ENCODE measurements around the gene CYP17A1. TPM values are rescaled to one million over a fixed set of nuclear protein-coding genes. Genes with fewer than 3 reads are reported as not detected.
A peak's percentile ranks its signal among the peaks of the same experiment; 100 is the strongest.
"Not testable (repeated sequence)": the region's sequence is repeated elsewhere in the genome, so short reads cannot be mapped to it uniquely, and the experiment has no call there.

The CYP17A1 gene
- total RNA-seq, 1 donor from 2014 or later, result not detected

DNA sequence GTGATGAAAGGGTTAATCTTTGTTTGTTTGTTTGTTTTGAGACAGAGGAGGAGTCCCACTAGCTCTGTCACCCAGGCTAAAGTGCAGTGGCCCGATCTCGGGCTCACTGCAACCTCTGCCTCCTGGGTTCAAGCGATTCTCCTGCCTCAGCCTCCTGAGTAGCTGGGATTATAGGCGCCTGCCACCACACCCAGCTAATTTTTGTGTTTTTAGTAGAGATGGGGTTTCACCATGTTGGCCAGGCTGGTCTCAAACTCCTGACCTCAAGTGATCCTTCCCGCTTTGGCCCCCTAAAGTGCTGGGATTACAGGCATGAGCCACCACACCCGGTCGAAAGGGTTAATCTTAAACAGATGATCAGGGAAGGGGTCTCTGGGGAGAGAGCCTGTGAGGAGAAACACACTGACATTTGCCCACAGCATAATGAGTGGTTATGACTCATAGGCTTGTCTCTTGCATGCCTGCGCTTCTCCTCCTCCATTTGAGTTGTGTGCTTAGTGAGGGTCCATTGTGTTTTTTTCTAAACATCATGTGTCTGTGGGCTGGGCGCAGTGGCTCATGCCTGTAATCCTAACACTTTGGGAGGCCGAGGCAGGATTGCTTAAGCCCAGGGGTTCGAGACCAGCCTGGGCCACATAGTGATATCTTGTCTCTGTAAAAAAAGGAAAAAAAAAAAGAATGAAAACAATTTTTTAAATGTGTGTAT lies 18.7 kb upstream of the CYP17A1 start:
- Mint-ChIP-seq H3K4me3 (ENCODE audit: low read depth) (peak overlapping the region; percentile 41), H3K4me1 (ENCODE audit: low read depth) (peaks cover 16% of the 10 kb centered on the region)
- H3K27me3 Mint-ChIP-seq (ENCODE audit: low read depth); intact Hi-C loops (cut with micrococcal nuclease); H3K27ac Mint-ChIP-seq; H3K36me3 Mint-ChIP-seq (ENCODE audit: low read depth); H3K9me3 Mint-ChIP-seq; DNase-seq (ENCODE audit: low spot score): not testable (repeated sequence)

GRCh38 chr10:102853237-102853636 lies 16.0 kb upstream of the CYP17A1 start:
- intact Hi-C loops (cut with micrococcal nuclease); DNase-seq (ENCODE audit: low spot score); H3K9me3 Mint-ChIP-seq; H3K27me3 Mint-ChIP-seq (ENCODE audit: low read depth); H3K36me3 Mint-ChIP-seq (ENCODE audit: low read depth); H3K27ac Mint-ChIP-seq; H3K4me3 Mint-ChIP-seq (ENCODE audit: low read depth): not testable (repeated sequence)
- H3K4me1 Mint-ChIP-seq (ENCODE audit: low read depth), result peaks cover 16% of the 10 kb centered on the region

- peaks cover 2% of the 10 kb centered on the region for H3K27me3 Mint-ChIP-seq (ENCODE audit: low read depth)
- no peak for DNase-seq (ENCODE audit: low spot score)
- intact Hi-C loops (cut with micrococcal nuclease), result no loop called here
- no peak overlapping the region for H3K4me3 Mint-ChIP-seq (ENCODE audit: low read depth)
- no peak overlapping the region for H3K27ac Mint-ChIP-seq
- H3K4me1 Mint-ChIP-seq (ENCODE audit: low read depth), result peaks cover 2% of the 10 kb centered on the region
- no peaks in the 10 kb centered on the region for H3K36me3 Mint-ChIP-seq (ENCODE audit: low read depth)
- no peaks in the 10 kb centered on the region for H3K9me3 Mint-ChIP-seq
Measured at GRCh38 chr10:102850025-102850518, 12.9 kb upstream of the CYP17A1 start.

- Mint-ChIP-seq H3K4me3 (ENCODE audit: low read depth) (no peak overlapping the region), H3K27ac (no peak overlapping the region), H3K9me3 (no peaks in the 10 kb centered on the region), H3K36me3 (ENCODE audit: low read depth) (no peaks in the 10 kb centered on the region), H3K27me3 (ENCODE audit: low read depth) (peaks cover 14% of the 10 kb centered on the region), H3K4me1 (ENCODE audit: low read depth) (no peaks in the 10 kb centered on the region)
- DNase-seq (ENCODE audit: low spot score), result no peak
- intact Hi-C loops (cut with micrococcal nuclease), result no loop called here
Measured at GRCh38 chr10:102845352-102845902, 8.2 kb upstream of the CYP17A1 start.

GRCh38 chr10:102844190-102844776 lies 7.1 kb upstream of the CYP17A1 start:
- H3K27me3 Mint-ChIP-seq (ENCODE audit: low read depth), result peaks cover 16% of the 10 kb centered on the region
- intact Hi-C loops (cut with micrococcal nuclease); H3K27ac Mint-ChIP-seq; H3K4me3 Mint-ChIP-seq (ENCODE audit: low read depth); H3K4me1 Mint-ChIP-seq (ENCODE audit: low read depth); H3K36me3 Mint-ChIP-seq (ENCODE audit: low read depth); DNase-seq (ENCODE audit: low spot score); H3K9me3 Mint-ChIP-seq: not testable (repeated sequence)

DNA sequence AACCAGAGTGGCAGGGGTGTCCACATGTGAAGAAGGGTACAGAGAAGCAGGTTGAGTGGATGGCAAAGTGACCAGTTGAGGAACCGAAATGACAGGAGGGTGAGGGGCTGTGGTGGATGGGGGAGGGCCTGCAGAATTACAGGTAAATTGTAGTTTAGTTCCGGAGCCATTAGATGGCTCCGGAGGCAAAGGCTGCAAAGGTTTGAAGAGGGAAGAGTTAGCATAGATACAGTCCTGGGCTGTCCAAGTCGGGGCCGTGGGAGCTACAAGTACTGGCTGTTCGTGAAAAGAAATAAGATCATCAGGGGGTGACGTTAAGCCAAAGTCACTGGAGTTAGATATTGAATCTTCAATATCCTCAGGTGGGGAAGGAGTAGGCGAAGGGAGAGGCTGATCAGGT lies 5.9 kb upstream of the CYP17A1 start:
- DNase-seq (ENCODE audit: low spot score); H3K4me1 Mint-ChIP-seq (ENCODE audit: low read depth); intact Hi-C loops (cut with micrococcal nuclease); H3K36me3 Mint-ChIP-seq (ENCODE audit: low read depth); H3K27ac Mint-ChIP-seq; H3K9me3 Mint-ChIP-seq; H3K4me3 Mint-ChIP-seq (ENCODE audit: low read depth): not testable (repeated sequence)
- H3K27me3 Mint-ChIP-seq (ENCODE audit: low read depth), result peaks cover 20% of the 10 kb centered on the region

- intact Hi-C loops (cut with micrococcal nuclease), result no loop called here
- Mint-ChIP-seq H3K27ac (no peak overlapping the region), H3K4me1 (ENCODE audit: low read depth) (no peaks in the 10 kb centered on the region), H3K27me3 (ENCODE audit: low read depth) (peaks cover 25% of the 10 kb centered on the region), H3K9me3 (peaks cover 9% of the 10 kb centered on the region), H3K4me3 (ENCODE audit: low read depth) (no peak overlapping the region), H3K36me3 (ENCODE audit: low read depth) (no peaks in the 10 kb centered on the region)
- no peak for DNase-seq (ENCODE audit: low spot score)
Measured at GRCh38 chr10:102841827-102842345, 4.7 kb upstream of the CYP17A1 start.

GRCh38 chr10:102838276-102838927 lies 1.2 kb upstream of the CYP17A1 start:
- intact Hi-C loops (cut with micrococcal nuclease), result loop anchor here (5.0 to 10.0 kb wide), 2 partner anchors 79 to 406 kb away; partner anchors contain the start of genes CNNM2 and RPEL1
- not testable (repeated sequence) for H3K4me1 Mint-ChIP-seq (ENCODE audit: low read depth); H3K27ac Mint-ChIP-seq; H3K36me3 Mint-ChIP-seq (ENCODE audit: low read depth); DNase-seq (ENCODE audit: low spot score); H3K9me3 Mint-ChIP-seq; H3K4me3 Mint-ChIP-seq (ENCODE audit: low read depth)
- H3K27me3 Mint-ChIP-seq (ENCODE audit: low read depth), result peaks cover 20% of the 10 kb centered on the region

DNA sequence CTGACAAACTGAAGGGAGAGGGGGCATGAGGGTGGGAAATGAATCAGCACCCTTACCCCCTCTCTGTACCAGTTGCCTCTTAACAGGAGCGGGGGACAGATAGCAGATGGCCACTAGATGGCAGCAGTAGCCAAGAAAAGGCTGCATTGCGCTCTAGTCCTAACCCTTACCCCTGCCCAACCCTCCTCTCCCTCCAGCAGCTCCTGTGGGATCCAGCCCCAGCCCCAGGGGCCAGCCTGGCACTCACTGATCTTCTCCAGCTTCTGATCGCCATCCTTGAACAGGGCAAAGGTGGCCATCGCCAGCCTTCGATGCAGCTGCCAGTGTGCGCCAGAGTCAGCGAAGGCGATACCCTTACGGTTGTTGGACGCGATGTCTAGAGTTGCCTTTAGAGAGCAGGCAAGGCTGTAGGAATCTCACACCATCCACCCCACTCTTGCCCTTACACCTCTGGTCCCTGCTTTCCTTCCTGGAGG lies 2.2 kb downstream of the CYP17A1 start:
- H3K27ac Mint-ChIP-seq, result no peak overlapping the region
- intact Hi-C loops (cut with micrococcal nuclease), result loop anchor here (1.0 to 10.0 kb wide), 4 partner anchors 66 to 410 kb away; partner anchors contain the start of genes CNNM2 and RPEL1
- H3K36me3 Mint-ChIP-seq (ENCODE audit: low read depth), result no peaks in the 10 kb centered on the region
- DNase-seq (ENCODE audit: low spot score), result peak; percentile 58
- H3K9me3 Mint-ChIP-seq, result peaks cover 9% of the 10 kb centered on the region
- H3K4me3 Mint-ChIP-seq (ENCODE audit: low read depth), result no peak overlapping the region
- H3K27me3 Mint-ChIP-seq (ENCODE audit: low read depth), result peaks cover 11% of the 10 kb centered on the region
- peaks cover 5% of the 10 kb centered on the region for H3K4me1 Mint-ChIP-seq (ENCODE audit: low read depth)

GRCh38 chr10:102834143-102834542 lies 3.1 kb downstream of the CYP17A1 start:
- intact Hi-C loops (cut with micrococcal nuclease), result loop anchor here (10.0 kb wide), 1 partner anchor 411 kb away; the partner anchor contains the start of gene RPEL1
- H3K4me3 Mint-ChIP-seq (ENCODE audit: low read depth), result no peak overlapping the region
- DNase-seq (ENCODE audit: low spot score), result no peak
- peaks cover 9% of the 10 kb centered on the region for H3K9me3 Mint-ChIP-seq
- H3K36me3 Mint-ChIP-seq (ENCODE audit: low read depth), result no peaks in the 10 kb centered on the region
- no peak overlapping the region for H3K27ac Mint-ChIP-seq
- H3K27me3 Mint-ChIP-seq (ENCODE audit: low read depth), result peaks cover 8% of the 10 kb centered on the region
- H3K4me1 Mint-ChIP-seq (ENCODE audit: low read depth), result peaks cover 5% of the 10 kb centered on the region

GRCh38 chr10:102832987-102833386 lies 4.2 kb downstream of the CYP17A1 start:
- no peaks in the 10 kb centered on the region for H3K36me3 Mint-ChIP-seq (ENCODE audit: low read depth)
- peaks cover 5% of the 10 kb centered on the region for H3K4me1 Mint-ChIP-seq (ENCODE audit: low read depth)
- peaks cover 4% of the 10 kb centered on the region for H3K9me3 Mint-ChIP-seq
- DNase-seq (ENCODE audit: low spot score), result no peak
- H3K27ac Mint-ChIP-seq, result no peak overlapping the region
- no peak overlapping the region for H3K4me3 Mint-ChIP-seq (ENCODE audit: low read depth)
- intact Hi-C loops (cut with micrococcal nuclease), result loop anchor here (10.0 kb wide), 1 partner anchor 412 kb away; the partner anchor contains the start of gene RPEL1
- peaks cover 4% of the 10 kb centered on the region for H3K27me3 Mint-ChIP-seq (ENCODE audit: low read depth)

DNA sequence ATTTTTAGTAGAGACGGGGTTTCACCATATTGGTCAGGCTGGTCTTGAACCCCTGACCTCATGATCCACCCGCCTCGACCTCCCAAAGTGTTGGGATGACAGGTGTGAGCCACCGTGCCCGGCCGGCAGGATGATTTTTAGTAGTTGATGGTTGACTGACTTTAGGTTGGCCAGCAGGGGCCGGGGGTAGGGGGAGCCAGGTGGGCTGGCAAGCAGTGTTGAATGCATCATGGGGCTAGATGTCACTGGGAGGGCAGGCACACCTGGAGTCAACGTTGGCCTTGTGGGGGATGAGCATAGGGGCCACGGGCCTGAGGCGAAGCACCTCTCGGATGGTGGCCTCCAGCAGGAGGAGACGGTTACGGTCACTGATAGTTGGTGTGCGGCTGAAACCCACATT lies 5.0 kb downstream of the CYP17A1 start:
- no peaks in the 10 kb centered on the region for H3K9me3 Mint-ChIP-seq
- no peaks in the 10 kb centered on the region for H3K36me3 Mint-ChIP-seq (ENCODE audit: low read depth)
- no peak overlapping the region for H3K4me3 Mint-ChIP-seq (ENCODE audit: low read depth)
- DNase-seq (ENCODE audit: low spot score), result no peak
- H3K27me3 Mint-ChIP-seq (ENCODE audit: low read depth), result peaks cover under 1% of the 10 kb centered on the region
- intact Hi-C loops (cut with micrococcal nuclease), result loop anchor here (10.0 kb wide), 1 partner anchor 413 kb away; the partner anchor contains the start of gene RPEL1
- H3K27ac Mint-ChIP-seq, result no peak overlapping the region
- H3K4me1 Mint-ChIP-seq (ENCODE audit: low read depth), result peaks cover 5% of the 10 kb centered on the region
